Upper lobe of left lung (tissue), 4 donors: Measurements from ENCODE around the gene ATL3.

Experiments
- CTCF ChIP-seq, 6 experiments: fragments of 450-650 bp in 4 of 6; fragments of 200-600 bp in 2 of 6; sonication (generic) in 2 of 6; IDR thresholded peaks; one replicate each; pipeline ENCODE4 v1.5.1; 2016 to 2019; ENCODE audit warnings: antibody characterized with exemption in 6 of 6
- EP300 ChIP-seq, 4 donors: sonication (generic); formaldehyde crosslinking; IDR thresholded peaks; one replicate each; pipeline ENCODE4 v1.5.1; 2017; ENCODE audit warnings: antibody characterized with exemption in 4 of 4, control low read depth in 2 of 4
- POLR2A ChIP-seq, 4 donors: fragments of 450-650 bp; IDR thresholded peaks; one replicate each; pipeline ENCODE4 v1.5.1; 2016 to 2017; ENCODE audit warnings: antibody characterized with exemption in 4 of 4, mild to moderate bottlenecking in 2 of 4
- POLR2AphosphoS5 ChIP-seq, 2 donors: sonication (generic); formaldehyde crosslinking; IDR thresholded peaks; one replicate each; pipeline ENCODE4 v1.5.1; 2017; ENCODE audit warnings: antibody characterized with exemption in 2 of 2

GRCh38 chr11:63708764-63709163, 37.6 kb upstream of the ATL3 start:
- TF ChIP-seq CTCF (IDR thresholded peaks at IDR 0.05) (no peak), POLR2A (IDR thresholded peaks at IDR 0.05) (no peak), POLR2AphosphoS5 (IDR thresholded peaks at IDR 0.05) (no peak), EP300 (IDR thresholded peaks at IDR 0.05) (no peak)
